ENCODE results near the gene CLDN16.

CLDN16 gene

GRCh38 chr3:190381441-190381840 lies 6.5 kb upstream of the CLDN16 start:
- DNase-seq, result no peak

GRCh38 chr3:190382082-190382481 lies 5.9 kb upstream of the CLDN16 start:
- DNase-seq, result no peak

- peak; percentile 91 for DNase-seq
Observed at GRCh38 chr3:190384309-190384756, 3.6 kb upstream of the CLDN16 start.

GRCh38 chr3:190385731-190386688 lies 2.0 kb upstream of the CLDN16 start:
- peak; percentile 70 for DNase-seq

GRCh38 chr3:190388703-190389102 lies 740 bp downstream of the CLDN16 start:
- DNase-seq, result no peak

GRCh38 chr3:190396001-190396400 lies 8.0 kb downstream of the CLDN16 start:
- peak; percentile 11 for DNase-seq

- no peak for DNase-seq
Observed at GRCh38 chr3:190397889-190398288, 9.9 kb downstream of the CLDN16 start.

GRCh38 chr3:190399677-190400076 lies 11.7 kb downstream of the CLDN16 start:
- DNase-seq, result no peak

GRCh38 chr3:190401963-190402362 lies 14.0 kb downstream of the CLDN16 start:
- no peak for DNase-seq

- DNase-seq, result no peak
Observed at GRCh38 chr3:190404715-190405114, 16.8 kb downstream of the CLDN16 start.

GRCh38 chr3:190414297-190414696 lies 26.3 kb downstream of the CLDN16 start:
- DNase-seq, result no peak

- peak; percentile 35 for DNase-seq
Observed at GRCh38 chr3:190424108-190424477, 36.1 kb downstream of the CLDN16 start.

GRCh38 chr3:190424478-190425439 lies 36.8 kb downstream of the CLDN16 start:
- DNase-seq, result peak; percentile 82

GRCh38 chr3:190425833-190426232 lies 37.9 kb downstream of the CLDN16 start:
- no peak for DNase-seq

- DNase-seq, result no peak
Observed at GRCh38 chr3:190426806-190427507, 39.0 kb downstream of the CLDN16 start.

- no peak for DNase-seq
Observed at GRCh38 chr3:190429681-190430080, 41.7 kb downstream of the CLDN16 start.

- no peak for DNase-seq
Observed at GRCh38 chr3:190430906-190431305, 42.9 kb downstream of the CLDN16 start.

GRCh38 chr3:190432216-190432615 lies 44.3 kb downstream of the CLDN16 start:
- peak; percentile 36 for DNase-seq

- no peak for DNase-seq
Observed at GRCh38 chr3:190433626-190434025, 45.7 kb downstream of the CLDN16 start.

GRCh38 chr3:190435618-190436017 lies 47.7 kb downstream of the CLDN16 start:
- no peak for DNase-seq

- DNase-seq, result no peak
Observed at GRCh38 chr3:190436331-190436730, 48.4 kb downstream of the CLDN16 start.

GRCh38 chr3:190442240-190442639 lies 54.3 kb downstream of the CLDN16 start:
- DNase-seq, result no peak

- no peak for DNase-seq
Observed at GRCh38 chr3:190443257-190443656, 55.3 kb downstream of the CLDN16 start.

All from DMS53 (cell line).